Uterus (tissue), 2 donors: Measurements from ENCODE around the gene TEX14.

Source experiments
- CTCF ChIP-seq, 4 experiments: fragments of 200-600 bp in 2 of 4; fragments of 450-650 bp in 2 of 4; sonication (generic) in 2 of 4; IDR thresholded peaks; one replicate each; pipeline ENCODE4 v1.5.1; 2016 to 2019; ENCODE audit warnings: antibody characterized with exemption in 4 of 4, mild to moderate bottlenecking in 2 of 4, moderate library complexity in 1 of 4
- POLR2A ChIP-seq, 2 donors: fragments of 450-650 bp; IDR thresholded peaks; one replicate each; pipeline ENCODE4 v1.6.1; 2016; ENCODE audit warnings: antibody characterized with exemption in 2 of 2, mild to moderate bottlenecking in 1 of 2, moderate library complexity in 1 of 2

GRCh38 chr17:58664302-58664701, 27.5 kb downstream of the TEX14 start:
- TF ChIP-seq CTCF (IDR thresholded peaks at IDR 0.05) = no peak
- TF ChIP-seq POLR2A (IDR thresholded peaks at IDR 0.05) = no peak
